ENCODE data around the gene PLD5. TPM values are rescaled to one million over a fixed set of nuclear protein-coding genes. Genes with fewer than 3 reads are reported as not detected.

PLD5 gene
- total RNA-seq, 1 experiment from 2014 or later, result 9.2 TPM

GRCh38 chr1:242440757-242441156, 83.7 kb downstream of the PLD5 start:
- CTCF ChIA-PET, result no interaction called here
- H3K27me3 ChIP-seq (replicated peaks; ENCODE audit: insufficient read depth, low read depth, low read length, poor library complexity), result no peaks in the 10 kb centered on the region
- no peaks in the 10 kb centered on the region for H3K9me3 ChIP-seq (ENCODE audit: low read depth, low read length, poor library complexity, severe bottlenecking)
- intact Hi-C loops (cut with micrococcal nuclease; ENCODE audit: unreplicated experiment), result no loop called here
- H3K4me1 ChIP-seq (ENCODE audit: insufficient read depth, low read length, poor library complexity, severe bottlenecking), result no peaks in the 10 kb centered on the region
- DNase-seq (ENCODE audit: low spot score), result no peak
- BruUV-seq (replicated peaks), result no TSS peak
- H3K36me3 ChIP-seq (ENCODE audit: insufficient read depth, low read length, poor library complexity, severe bottlenecking), result no peaks in the 10 kb centered on the region
- H3K27ac ChIP-seq (ENCODE audit: low read depth, low read length, poor library complexity, severe bottlenecking), result no peak overlapping the region
- TF ChIP-seq CTCF (conservative IDR thresholded peaks at IDR 0.05; ENCODE audit: low read depth, low read length), result no peak
- TF ChIP-seq EZH2 (IDR thresholded peaks at IDR 0.05; ENCODE audit: borderline replicate concordance, low read depth, low read length, poor library complexity, severe bottlenecking), result no peak
- no peak overlapping the region for H3K4me3 ChIP-seq (ENCODE audit: low read depth, low read length, poor library complexity, severe bottlenecking)
- POLR2A ChIA-PET (ENCODE audit: low non-redundant PET), result no interaction called here

GRCh38 chr1:242435200-242435599, 89.3 kb downstream of the PLD5 start:
- CTCF ChIA-PET, result no interaction called here
- Histone ChIP-seq H3K9me3 (ENCODE audit: low read depth, low read length, poor library complexity, severe bottlenecking) (no peaks in the 10 kb centered on the region), H3K27me3 (replicated peaks; ENCODE audit: insufficient read depth, low read depth, low read length, poor library complexity) (no peaks in the 10 kb centered on the region), H3K27ac (ENCODE audit: low read depth, low read length, poor library complexity, severe bottlenecking) (no peak overlapping the region), H3K36me3 (ENCODE audit: insufficient read depth, low read length, poor library complexity, severe bottlenecking) (no peaks in the 10 kb centered on the region), H3K4me1 (ENCODE audit: insufficient read depth, low read length, poor library complexity, severe bottlenecking) (no peaks in the 10 kb centered on the region), H3K4me3 (ENCODE audit: low read depth, low read length, poor library complexity, severe bottlenecking) (no peak overlapping the region)
- POLR2A ChIA-PET (ENCODE audit: low non-redundant PET), result no interaction called here
- no peak for DNase-seq (ENCODE audit: low spot score)
- intact Hi-C loops (cut with micrococcal nuclease; ENCODE audit: unreplicated experiment), result no loop called here
- TF ChIP-seq EZH2 (IDR thresholded peaks at IDR 0.05; ENCODE audit: borderline replicate concordance, low read depth, low read length, poor library complexity, severe bottlenecking), result no peak
- TF ChIP-seq CTCF (conservative IDR thresholded peaks at IDR 0.05; ENCODE audit: low read depth, low read length), result no peak
- no TSS peak for BruUV-seq (replicated peaks)

GRCh38 chr1:242432491-242433095, 91.9 kb downstream of the PLD5 start:
- H3K4me3 ChIP-seq (ENCODE audit: low read depth, low read length, poor library complexity, severe bottlenecking), result no peak overlapping the region
- no peaks in the 10 kb centered on the region for H3K36me3 ChIP-seq (ENCODE audit: insufficient read depth, low read length, poor library complexity, severe bottlenecking)
- BruUV-seq (replicated peaks), result no TSS peak
- H3K27me3 ChIP-seq (replicated peaks; ENCODE audit: insufficient read depth, low read depth, low read length, poor library complexity), result no peaks in the 10 kb centered on the region
- intact Hi-C loops (cut with micrococcal nuclease; ENCODE audit: unreplicated experiment), result no loop called here
- ChIA-PET CTCF (no interaction called here), POLR2A (ENCODE audit: low non-redundant PET) (no interaction called here)
- TF ChIP-seq CTCF (conservative IDR thresholded peaks at IDR 0.05; ENCODE audit: low read depth, low read length) (no peak), EZH2 (IDR thresholded peaks at IDR 0.05; ENCODE audit: borderline replicate concordance, low read depth, low read length, poor library complexity, severe bottlenecking) (no peak)
- no peak for DNase-seq (ENCODE audit: low spot score)
- H3K4me1 ChIP-seq (ENCODE audit: insufficient read depth, low read length, poor library complexity, severe bottlenecking), result no peaks in the 10 kb centered on the region
- no peak overlapping the region for H3K27ac ChIP-seq (ENCODE audit: low read depth, low read length, poor library complexity, severe bottlenecking)
- H3K9me3 ChIP-seq (ENCODE audit: low read depth, low read length, poor library complexity, severe bottlenecking), result no peaks in the 10 kb centered on the region
